Keratinocyte (primary cell): ENCODE results near the gene NR6A1. TPM values are rescaled to one million over a fixed set of nuclear protein-coding genes. Genes with fewer than 3 reads are reported as not detected.

Source experiments
- DNase-seq: peaks from one replicate; pipeline ENCODE4 v3.0.0-alpha.2; 2011; ENCODE audit warnings: low read depth, missing footprints, low spot score
- FAIRE-seq: peaks from 2 replicates; lab custom pipeline; 2011; peaks lifted over from hg19 to GRCh38; lab: Jason Lieb, UNC
- H2AFZ ChIP-seq: 2 replicates; pipeline ENCODE4 v1.6.0; 2012; ENCODE audit warnings: low read length, control low read depth, inconsistent platforms; ENCODE audit not compliant: control insufficient read depth
- H3K27ac ChIP-seq: 2 replicates; pipeline ENCODE4 v1.5.1; 2011; ENCODE audit warnings: low read length; ENCODE audit not compliant: control insufficient read depth, insufficient read depth
- H3K27me3 ChIP-seq: 3 replicates; pipeline ENCODE4 v1.6.0; 2011; ENCODE audit warnings: low read length; ENCODE audit not compliant: control insufficient read depth, insufficient read depth; ENCODE audit errors: extremely low read depth
- H3K36me3 ChIP-seq, 2 experiments: 2 replicates in 1 of 2; 3 replicates in 1 of 2; pipeline ENCODE4 v1.5.1; 2011; ENCODE audit warnings: low read length in 2 of 2, mild to moderate bottlenecking in 1 of 2; ENCODE audit not compliant: control insufficient read depth in 2 of 2, insufficient read depth in 2 of 2; ENCODE audit errors: extremely low read depth in 1 of 2
- H3K4me1 ChIP-seq: 3 replicates; pipeline ENCODE4 v1.5.1; 2011; ENCODE audit warnings: low read length; ENCODE audit not compliant: control insufficient read depth, insufficient read depth; ENCODE audit errors: extremely low read depth
- H3K4me2 ChIP-seq: 3 replicates; pipeline ENCODE4 v1.6.0; 2011; ENCODE audit warnings: low read depth, low read length; ENCODE audit not compliant: control insufficient read depth, insufficient read depth; ENCODE audit errors: extremely low read depth
- H3K4me3 ChIP-seq, 3 experiments: fragments of 200-600 bp in 1 of 3; sonication (generic) in 1 of 3; 2 replicates in 2 of 3; 3 replicates in 1 of 3; pipeline ENCODE4 v1.5.1; 2011 to 2016; ENCODE audit warnings: low read length in 3 of 3, mild to moderate bottlenecking in 3 of 3, control low read depth in 2 of 3, inconsistent platforms in 1 of 3, low read depth in 1 of 3, mixed read lengths in 1 of 3, mixed run types in 1 of 3, moderate library complexity in 1 of 3; ENCODE audit not compliant: control insufficient read depth in 2 of 3, insufficient read depth in 2 of 3; ENCODE audit errors: extremely low read depth in 1 of 3
- H3K79me2 ChIP-seq: 2 replicates; pipeline ENCODE4 v1.6.0; 2012; ENCODE audit warnings: low read length; ENCODE audit not compliant: control insufficient read depth, insufficient read depth
- H3K9ac ChIP-seq: 3 replicates; pipeline ENCODE4 v1.6.0; 2011; ENCODE audit warnings: low read length; ENCODE audit not compliant: control insufficient read depth, insufficient read depth; ENCODE audit errors: extremely low read depth
- H3K9me1 ChIP-seq: 3 replicates; pipeline ENCODE4 v1.6.0; 2011; ENCODE audit warnings: low read length; ENCODE audit not compliant: control insufficient read depth, insufficient read depth; ENCODE audit errors: extremely low read depth
- H3K9me3 ChIP-seq: 2 replicates; pipeline ENCODE4 v1.5.1; 2012; ENCODE audit warnings: low read depth, low read length; ENCODE audit not compliant: control insufficient read depth
- H4K20me1 ChIP-seq: 3 replicates; pipeline ENCODE4 v1.6.0; 2011; ENCODE audit warnings: low read length; ENCODE audit not compliant: control insufficient read depth, insufficient read depth; ENCODE audit errors: extremely low read depth
- CTCF ChIP-seq, 3 experiments: IDR thresholded peaks in 1 of 3; conservative IDR thresholded peaks in 1 of 3; optimal IDR thresholded peaks in 1 of 3; 2 replicates in 2 of 3; 3 replicates in 1 of 3; pipeline versions ENCODE3 to v1.5.1; 2011; ENCODE audit warnings: low read length in 3 of 3, mild to moderate bottlenecking in 3 of 3, moderate library complexity in 2 of 3, control low read depth in 1 of 3, inconsistent platforms in 1 of 3; ENCODE audit not compliant: insufficient read depth in 2 of 3; ENCODE audit errors: extremely low read depth in 1 of 3
- EZH2 ChIP-seq: IDR thresholded peaks from one replicate; pipeline ENCODE4 v1.6.1; 2012; ENCODE audit warnings: inconsistent platforms, mild to moderate bottlenecking, low read length, moderate library complexity
- dilution Hi-C: fragments of 300-500 bp; cut with MboI; formaldehyde crosslinking; loops from one replicate; pipeline ENCODE4 v1.7.0; 2020; ENCODE audit warnings: low sequenced_read_pairs; ENCODE audit not compliant: extremely low pct_ligation_motif_present
- polyA plus RNA-seq, 5 experiments: library from polyadenylated mRNA; depleted of rRNA in 3 of 5; stranded (reverse) in 3 of 5; stranded (forward) in 1 of 5; unstranded in 1 of 5; fragments of >200 nt; gene quantifications; 1 replicate in 1 of 5; 2 replicates in 3 of 5; 3 replicates in 1 of 5; pipeline versions ENCODE4 v1.2.1 to v1.2.3, GENCODE V29; 2011 to 2012; ENCODE audit warnings: missing spikeins in 2 of 5, low read depth in 1 of 5, low replicate concordance in 1 of 5

NR6A1 gene
- polyA plus RNA-seq, 1 donor (not counting 4 experiments of a cell fraction or from before 2014, with no cell fraction given): 1.8 TPM

GRCh38 chr9:124657516-124657915, 113.6 kb downstream of the NR6A1 start:
- Histone ChIP-seq H3K27ac (peak overlapping the region; percentile 97), H4K20me1 (no peaks in the 10 kb centered on the region), H3K79me2 (peaks cover 23% of the 10 kb centered on the region), H3K9me1 (no peaks in the 10 kb centered on the region), H3K4me1 (peaks cover 34% of the 10 kb centered on the region), H2AFZ (no peak overlapping the region), H3K4me2 (peak overlapping the region; percentile 98), H3K4me3 (no peak overlapping the region), H3K9ac (peak overlapping the region; percentile 92), H3K27me3 (no peaks in the 10 kb centered on the region), H3K36me3 (no peaks in the 10 kb centered on the region), H3K9me3 (no peaks in the 10 kb centered on the region)
- FAIRE-seq: no peak
- no peak for DNase-seq
- dilution Hi-C loops: no loop called here
- no peak for TF ChIP-seq EZH2
- TF ChIP-seq CTCF (optimal IDR thresholded peaks at IDR 0.05 in 1 of 3, IDR thresholded peaks at IDR 0.05 in 1 of 3, conservative IDR thresholded peaks at IDR 0.05 in 1 of 3; ENCODE audit: extremely low read depth in 1 of 3, insufficient read depth in 2 of 3, low read length in 3 of 3): no peak

- no peaks in the 10 kb centered on the region for H3K36me3 ChIP-seq
- dilution Hi-C loops: no loop called here
- no peak overlapping the region for H3K9ac ChIP-seq
- FAIRE-seq (peak; percentile 36), DNase-seq (no peak)
- no peaks in the 10 kb centered on the region for H4K20me1 ChIP-seq
- H2AFZ ChIP-seq: no peak overlapping the region
- H3K27ac ChIP-seq: no peak overlapping the region
- H3K9me3 ChIP-seq: no peaks in the 10 kb centered on the region
- no peaks in the 10 kb centered on the region for H3K9me1 ChIP-seq
- no peak for TF ChIP-seq EZH2
- TF ChIP-seq CTCF (optimal IDR thresholded peaks at IDR 0.05 in 1 of 3, IDR thresholded peaks at IDR 0.05 in 1 of 3, conservative IDR thresholded peaks at IDR 0.05 in 1 of 3; ENCODE audit: extremely low read depth in 1 of 3, insufficient read depth in 2 of 3, low read length in 3 of 3): no peak
- H3K4me2 ChIP-seq: peak overlapping the region; percentile 6
- peaks cover 42% of the 10 kb centered on the region for H3K4me1 ChIP-seq
- H3K4me3 ChIP-seq: no peak overlapping the region
- no peaks in the 10 kb centered on the region for H3K79me2 ChIP-seq
- H3K27me3 ChIP-seq: no peaks in the 10 kb centered on the region
These were observed 116.7 kb downstream of the NR6A1 start for GRCh38 chr9:124654431-124654830.
